ENCODE data around the gene UQCR10. TPM values are rescaled to one million over a fixed set of nuclear protein-coding genes. Genes with fewer than 3 reads are reported as not detected.

The UQCR10 gene
- total and polyA plus RNA-seq, 9 of the 15 experiments (the other 6 are each of a cell fraction or from before 2014, with no cell fraction given) = 128 to 903 (median 163) TPM

DNA sequence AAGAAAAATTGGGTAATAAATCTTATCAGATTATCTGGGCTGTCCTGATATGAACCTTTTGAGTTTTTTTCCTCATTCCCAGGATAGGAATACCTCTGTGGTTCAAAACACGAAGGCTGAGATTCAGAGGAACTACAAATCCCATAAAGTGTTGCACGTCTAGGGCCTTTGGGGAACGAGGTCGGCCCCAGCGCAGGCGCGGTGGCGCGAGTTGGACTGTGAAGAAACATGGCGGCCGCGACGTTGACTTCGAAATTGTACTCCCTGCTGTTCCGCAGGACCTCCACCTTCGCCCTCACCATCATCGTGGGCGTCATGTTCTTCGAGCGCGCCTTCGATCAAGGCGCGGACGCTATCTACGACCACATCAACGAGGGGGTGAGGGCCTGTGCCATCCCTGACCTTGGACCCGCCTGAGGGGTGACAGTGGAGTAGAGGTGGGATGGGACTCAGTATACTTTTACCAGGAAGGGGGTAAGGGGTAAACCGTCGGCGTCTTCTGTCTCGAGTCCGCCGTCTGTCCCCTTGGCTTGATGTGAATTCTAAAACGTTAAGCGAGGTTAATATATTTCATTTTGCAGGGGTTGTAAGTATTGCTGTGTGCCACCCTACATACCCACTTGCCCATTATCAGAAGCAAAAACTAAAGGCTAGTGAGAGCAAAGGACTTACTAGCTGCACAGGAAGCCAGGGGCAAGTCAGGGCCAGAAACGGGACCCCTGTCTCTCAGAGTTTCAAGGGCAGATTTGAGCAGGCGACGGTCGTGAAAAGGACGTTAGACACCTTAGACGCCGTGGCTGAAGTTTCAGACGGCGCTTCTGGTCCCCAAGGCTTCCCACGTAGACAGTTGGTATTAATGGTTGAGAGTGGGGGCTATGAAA is at the start of gene UQCR10 (continued):
- TF ChIP-seq, protein P1, sequence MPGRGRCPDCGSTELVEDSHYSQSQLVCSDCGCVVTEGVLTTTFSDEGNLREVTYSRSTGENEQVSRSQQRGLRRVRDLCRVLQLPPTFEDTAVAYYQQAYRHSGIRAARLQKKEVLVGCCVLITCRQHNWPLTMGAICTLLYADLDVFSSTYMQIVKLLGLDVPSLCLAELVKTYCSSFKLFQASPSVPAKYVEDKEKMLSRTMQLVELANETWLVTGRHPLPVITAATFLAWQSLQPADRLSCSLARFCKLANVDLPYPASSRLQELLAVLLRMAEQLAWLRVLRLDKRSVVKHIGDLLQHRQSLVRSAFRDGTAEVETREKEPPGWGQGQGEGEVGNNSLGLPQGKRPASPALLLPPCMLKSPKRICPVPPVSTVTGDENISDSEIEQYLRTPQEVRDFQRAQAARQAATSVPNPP (IDR thresholded peaks at IDR 0.05; ENCODE audit: borderline replicate concordance, insufficient read depth, insufficient read length) = no peak
- TF ChIP-seq ZNF707 (CRISPR knock-in tag; conservative IDR thresholded peaks at IDR 0.05) (no peak), NFIC (IDR thresholded peaks at IDR 0.05) (peak; percentile 37; the same call in 1 of the 2 replicates), KAT8 (IDR thresholded peaks at IDR 0.05; ENCODE audit: low read depth) (no peak), ELF1 (tag; IDR thresholded peaks at IDR 0.05) (no peak), ZNF174 (CRISPR knock-in tag; IDR thresholded peaks at IDR 0.05) (no peak), FOSL1 (tag; conservative IDR thresholded peaks at IDR 0.05) (no peak), NBN (IDR thresholded peaks at IDR 0.05; ENCODE audit: low read depth) (no peak), HCFC1 (IDR thresholded peaks at IDR 0.05; ENCODE audit: low read depth, low read length) (peak; percentile 66), NRF1 (conservative IDR thresholded peaks at IDR 0.05 in 1 of 2, IDR thresholded peaks at IDR 0.05 in 1 of 2) (peak; percentile 97)
- TF ChIP-seq, protein P2, sequence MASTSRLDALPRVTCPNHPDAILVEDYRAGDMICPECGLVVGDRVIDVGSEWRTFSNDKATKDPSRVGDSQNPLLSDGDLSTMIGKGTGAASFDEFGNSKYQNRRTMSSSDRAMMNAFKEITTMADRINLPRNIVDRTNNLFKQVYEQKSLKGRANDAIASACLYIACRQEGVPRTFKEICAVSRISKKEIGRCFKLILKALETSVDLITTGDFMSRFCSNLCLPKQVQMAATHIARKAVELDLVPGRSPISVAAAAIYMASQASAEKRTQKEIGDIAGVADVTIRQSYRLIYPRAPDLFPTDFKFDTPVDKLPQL (IDR thresholded peaks at IDR 0.05; ENCODE audit: extremely low read depth, insufficient read length) = no peak
- TF ChIP-seq, protein P3, sequence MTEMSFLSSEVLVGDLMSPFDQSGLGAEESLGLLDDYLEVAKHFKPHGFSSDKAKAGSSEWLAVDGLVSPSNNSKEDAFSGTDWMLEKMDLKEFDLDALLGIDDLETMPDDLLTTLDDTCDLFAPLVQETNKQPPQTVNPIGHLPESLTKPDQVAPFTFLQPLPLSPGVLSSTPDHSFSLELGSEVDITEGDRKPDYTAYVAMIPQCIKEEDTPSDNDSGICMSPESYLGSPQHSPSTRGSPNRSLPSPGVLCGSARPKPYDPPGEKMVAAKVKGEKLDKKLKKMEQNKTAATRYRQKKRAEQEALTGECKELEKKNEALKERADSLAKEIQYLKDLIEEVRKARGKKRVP (CRISPR knock-in tag; IDR thresholded peaks at IDR 0.05) = no peak
- TF ChIP-seq, protein P4, sequence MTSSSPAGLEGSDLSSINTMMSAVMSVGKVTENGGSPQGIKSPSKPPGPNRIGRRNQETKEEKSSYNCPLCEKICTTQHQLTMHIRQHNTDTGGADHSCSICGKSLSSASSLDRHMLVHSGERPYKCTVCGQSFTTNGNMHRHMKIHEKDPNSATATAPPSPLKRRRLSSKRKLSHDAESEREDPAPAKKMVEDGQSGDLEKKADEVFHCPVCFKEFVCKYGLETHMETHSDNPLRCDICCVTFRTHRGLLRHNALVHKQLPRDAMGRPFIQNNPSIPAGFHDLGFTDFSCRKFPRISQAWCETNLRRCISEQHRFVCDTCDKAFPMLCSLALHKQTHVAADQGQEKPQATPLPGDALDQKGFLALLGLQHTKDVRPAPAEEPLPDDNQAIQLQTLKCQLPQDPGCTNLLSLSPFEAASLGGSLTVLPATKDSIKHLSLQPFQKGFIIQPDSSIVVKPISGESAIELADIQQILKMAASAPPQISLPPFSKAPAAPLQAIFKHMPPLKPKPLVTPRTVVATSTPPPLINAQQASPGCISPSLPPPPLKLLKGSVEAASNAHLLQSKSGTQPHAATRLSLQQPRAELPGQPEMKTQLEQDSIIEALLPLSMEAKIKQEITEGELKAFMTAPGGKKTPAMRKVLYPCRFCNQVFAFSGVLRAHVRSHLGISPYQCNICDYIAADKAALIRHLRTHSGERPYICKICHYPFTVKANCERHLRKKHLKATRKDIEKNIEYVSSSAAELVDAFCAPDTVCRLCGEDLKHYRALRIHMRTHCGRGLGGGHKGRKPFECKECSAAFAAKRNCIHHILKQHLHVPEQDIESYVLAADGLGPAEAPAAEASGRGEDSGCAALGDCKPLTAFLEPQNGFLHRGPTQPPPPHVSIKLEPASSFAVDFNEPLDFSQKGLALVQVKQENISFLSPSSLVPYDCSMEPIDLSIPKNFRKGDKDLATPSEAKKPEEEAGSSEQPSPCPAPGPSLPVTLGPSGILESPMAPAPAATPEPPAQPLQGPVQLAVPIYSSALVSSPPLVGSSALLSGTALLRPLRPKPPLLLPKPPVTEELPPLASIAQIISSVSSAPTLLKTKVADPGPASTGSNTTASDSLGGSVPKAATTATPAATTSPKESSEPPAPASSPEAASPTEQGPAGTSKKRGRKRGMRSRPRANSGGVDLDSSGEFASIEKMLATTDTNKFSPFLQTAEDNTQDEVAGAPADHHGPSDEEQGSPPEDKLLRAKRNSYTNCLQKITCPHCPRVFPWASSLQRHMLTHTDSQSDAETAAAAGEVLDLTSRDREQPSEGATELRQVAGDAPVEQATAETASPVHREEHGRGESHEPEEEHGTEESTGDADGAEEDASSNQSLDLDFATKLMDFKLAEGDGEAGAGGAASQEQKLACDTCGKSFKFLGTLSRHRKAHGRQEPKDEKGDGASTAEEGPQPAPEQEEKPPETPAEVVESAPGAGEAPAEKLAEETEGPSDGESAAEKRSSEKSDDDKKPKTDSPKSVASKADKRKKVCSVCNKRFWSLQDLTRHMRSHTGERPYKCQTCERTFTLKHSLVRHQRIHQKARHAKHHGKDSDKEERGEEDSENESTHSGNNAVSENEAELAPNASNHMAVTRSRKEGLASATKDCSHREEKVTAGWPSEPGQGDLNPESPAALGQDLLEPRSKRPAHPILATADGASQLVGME (CRISPR knock-in tag; IDR thresholded peaks at IDR 0.05) = no peak
- TF ChIP-seq, protein P5, sequence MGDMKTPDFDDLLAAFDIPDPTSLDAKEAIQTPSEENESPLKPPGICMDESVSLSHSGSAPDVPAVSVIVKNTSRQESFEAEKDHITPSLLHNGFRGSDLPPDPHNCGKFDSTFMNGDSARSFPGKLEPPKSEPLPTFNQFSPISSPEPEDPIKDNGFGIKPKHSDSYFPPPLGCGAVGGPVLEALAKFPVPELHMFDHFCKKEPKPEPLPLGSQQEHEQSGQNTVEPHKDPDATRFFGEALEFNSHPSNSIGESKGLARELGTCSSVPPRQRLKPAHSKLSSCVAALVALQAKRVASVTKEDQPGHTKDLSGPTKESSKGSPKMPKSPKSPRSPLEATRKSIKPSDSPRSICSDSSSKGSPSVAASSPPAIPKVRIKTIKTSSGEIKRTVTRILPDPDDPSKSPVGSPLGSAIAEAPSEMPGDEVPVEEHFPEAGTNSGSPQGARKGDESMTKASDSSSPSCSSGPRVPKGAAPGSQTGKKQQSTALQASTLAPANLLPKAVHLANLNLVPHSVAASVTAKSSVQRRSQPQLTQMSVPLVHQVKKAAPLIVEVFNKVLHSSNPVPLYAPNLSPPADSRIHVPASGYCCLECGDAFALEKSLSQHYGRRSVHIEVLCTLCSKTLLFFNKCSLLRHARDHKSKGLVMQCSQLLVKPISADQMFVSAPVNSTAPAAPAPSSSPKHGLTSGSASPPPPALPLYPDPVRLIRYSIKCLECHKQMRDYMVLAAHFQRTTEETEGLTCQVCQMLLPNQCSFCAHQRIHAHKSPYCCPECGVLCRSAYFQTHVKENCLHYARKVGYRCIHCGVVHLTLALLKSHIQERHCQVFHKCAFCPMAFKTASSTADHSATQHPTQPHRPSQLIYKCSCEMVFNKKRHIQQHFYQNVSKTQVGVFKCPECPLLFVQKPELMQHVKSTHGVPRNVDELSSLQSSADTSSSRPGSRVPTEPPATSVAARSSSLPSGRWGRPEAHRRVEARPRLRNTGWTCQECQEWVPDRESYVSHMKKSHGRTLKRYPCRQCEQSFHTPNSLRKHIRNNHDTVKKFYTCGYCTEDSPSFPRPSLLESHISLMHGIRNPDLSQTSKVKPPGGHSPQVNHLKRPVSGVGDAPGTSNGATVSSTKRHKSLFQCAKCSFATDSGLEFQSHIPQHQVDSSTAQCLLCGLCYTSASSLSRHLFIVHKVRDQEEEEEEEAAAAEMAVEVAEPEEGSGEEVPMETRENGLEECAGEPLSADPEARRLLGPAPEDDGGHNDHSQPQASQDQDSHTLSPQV (IDR thresholded peaks at IDR 0.05) = peak; percentile 84
